Measurements from ENCODE around the gene ZNF71.

The ZNF71 gene

GRCh38 chr19:56594783-56595547 is at the start of gene ZNF71:
ZNF71 (plus strand) TSS chr19:56595302; CDS start chr19:56601559, 6,257 bp downstream.
- DNase-seq: peak; percentile 90

GRCh38 chr19:56547535-56547934 is 47.6 kb upstream of the ZNF71 start:
- DNase-seq: peak; percentile 7

GRCh38 chr19:56554272-56554869 is 40.7 kb upstream of the ZNF71 start:
- no peak for DNase-seq

- DNase-seq: no peak
Measured at GRCh38 chr19:56562766-56563165, 32.3 kb upstream of the ZNF71 start.

- peak; percentile 27 for DNase-seq
Measured at GRCh38 chr19:56566904-56567273, 28.2 kb upstream of the ZNF71 start.

- DNase-seq: peak; percentile 93
Measured at GRCh38 chr19:56567274-56568120, 27.6 kb upstream of the ZNF71 start, which contains the start of gene ZNF470. ZNF470 (plus strand) TSS chr19:56567468; CDS start chr19:56570312, 2,844 bp downstream.

GRCh38 chr19:56572589-56572988 is 22.5 kb upstream of the ZNF71 start:
- no peak for DNase-seq

- DNase-seq: no peak
Measured at GRCh38 chr19:56573914-56574313, 21.2 kb upstream of the ZNF71 start.

- DNase-seq: no peak
Measured at GRCh38 chr19:56577719-56578602, 17.1 kb upstream of the ZNF71 start.

- DNase-seq: no peak
Measured at GRCh38 chr19:56594446-56594782, 688 bp upstream of the ZNF71 start.

GRCh38 chr19:56595548-56595899 is 422 bp downstream of the ZNF71 start:
- DNase-seq: no peak

- DNase-seq: no peak
Measured at GRCh38 chr19:56596676-56597075, 1.6 kb downstream of the ZNF71 start.

GRCh38 chr19:56597696-56598095 is 2.6 kb downstream of the ZNF71 start:
- no peak for DNase-seq

- no peak for DNase-seq
Measured at GRCh38 chr19:56601375-56601774, 6.3 kb downstream of the ZNF71 start.

GRCh38 chr19:56603829-56604228 is 8.7 kb downstream of the ZNF71 start:
- DNase-seq: no peak

GRCh38 chr19:56608274-56608964 is 13.3 kb downstream of the ZNF71 start:
- DNase-seq: no peak

- no peak for DNase-seq
Measured at GRCh38 chr19:56611288-56611687, 16.2 kb downstream of the ZNF71 start.

GRCh38 chr19:56612737-56613136 is 17.6 kb downstream of the ZNF71 start:
- no peak for DNase-seq

GRCh38 chr19:56613639-56614038 is 18.5 kb downstream of the ZNF71 start:
- no peak for DNase-seq

GRCh38 chr19:56617531-56617930 is 22.4 kb downstream of the ZNF71 start:
- DNase-seq: no peak

GRCh38 chr19:56619121-56619520 is 24.0 kb downstream of the ZNF71 start:
- no peak for DNase-seq

- DNase-seq: no peak
Measured at GRCh38 chr19:56622374-56622773, 27.3 kb downstream of the ZNF71 start.

Measured in RPMI8226 (cell line).